ENCODE measurements around the gene EEFSEC.

GRCh38 chr3:128152419-128153155, 694 bp upstream of the EEFSEC start:
- TF ChIP-seq CTCF (IDR thresholded peaks at IDR 0.05): no peak
- no peak for TF ChIP-seq POLR2AphosphoS5 (IDR thresholded peaks at IDR 0.05; ENCODE audit: insufficient read depth in 1 of 2, low read depth in 1 of 2)
- TF ChIP-seq POLR2A (IDR thresholded peaks at IDR 0.05): no peak
